HepG2 (cell line): ENCODE measurements around the gene NDOR1. TPM values are rescaled to one million over a fixed set of nuclear protein-coding genes. Genes with fewer than 3 reads are reported as not detected.

Experiments
- ARID2 ChIP-seq: sonication (generic); formaldehyde crosslinking; IDR thresholded peaks from 2 replicates; pipeline ENCODE4 v1.8.1; 2022; ENCODE audit warnings: mild to moderate bottlenecking, missing genetic modification reagents, borderline replicate concordance
- ARNTL ChIP-seq: sonication (generic); formaldehyde crosslinking; IDR thresholded peaks from 2 replicates; pipeline ENCODE4 v1.4.0; 2020; ENCODE audit warnings: mild to moderate bottlenecking, missing genetic modification reagents
- GABPA ChIP-seq, 2 experiments: IDR thresholded peaks; 2 replicates each; pipeline ENCODE4 v1.6.1; 2011 to 2016; ENCODE audit warnings: low read depth in 2 of 2, low read length in 1 of 2, missing biosample characterization in 1 of 2, missing genetic modification characterization in 1 of 2
- HDAC2 ChIP-seq: sonication (generic); formaldehyde crosslinking; IDR thresholded peaks from 2 replicates; pipeline ENCODE4 v1.4.0; 2020; ENCODE audit warnings: missing genetic modification reagents
- MBD4 ChIP-seq: IDR thresholded peaks from 2 replicates; pipeline ENCODE4 v1.6.1; 2012; ENCODE audit warnings: low read length, inconsistent platforms, borderline replicate concordance
- MTA3 ChIP-seq: sonication (generic); formaldehyde crosslinking; IDR thresholded peaks from 2 replicates; pipeline ENCODE4 v1.4.0; 2020; ENCODE audit warnings: missing genetic modification reagents
- MXD3 ChIP-seq: IDR thresholded peaks from 2 replicates; pipeline ENCODE4 v1.6.1; 2016; ENCODE audit warnings: mild to moderate bottlenecking, missing biosample characterization, missing genetic modification reagents
- PATZ1 ChIP-seq: sonication (generic); formaldehyde crosslinking; IDR thresholded peaks from 2 replicates; pipeline ENCODE4 v1.4.0; 2020; ENCODE audit warnings: missing genetic modification reagents
- POGK ChIP-seq: sonication (generic); formaldehyde crosslinking; conservative IDR thresholded peaks from 2 replicates; pipeline ENCODE4 v1.8.0; 2022; ENCODE audit warnings: mild to moderate bottlenecking, moderate library complexity, missing genetic modification reagents
- SNAI1 ChIP-seq: sonication (generic); formaldehyde crosslinking; IDR thresholded peaks from 2 replicates; pipeline ENCODE4 v1.5.0; 2020; ENCODE audit warnings: mild to moderate bottlenecking, missing genetic modification reagents, borderline replicate concordance
- SOX5 ChIP-seq: IDR thresholded peaks from 2 replicates; pipeline ENCODE4 v1.6.1; 2016; ENCODE audit warnings: borderline replicate concordance
- SRSF4 ChIP-seq: fragments of 200-400 bp; formaldehyde crosslinking; IDR thresholded peaks from one replicate; pipeline ENCODE4 v1.6.1; 2018; ENCODE audit warnings: mild to moderate bottlenecking, low read depth, low read length, moderate library complexity; ENCODE audit not compliant: poor library complexity, severe bottlenecking
- UBTF ChIP-seq: sonication (generic); formaldehyde crosslinking; IDR thresholded peaks from 2 replicates; pipeline ENCODE4 v1.4.0; 2020; ENCODE audit warnings: mild to moderate bottlenecking, missing genetic modification reagents
- YEATS4 ChIP-seq: sonication (generic); formaldehyde crosslinking; IDR thresholded peaks from 2 replicates; pipeline ENCODE4 v1.4.0; 2020; ENCODE audit warnings: missing genetic modification reagents, borderline replicate concordance
- ZBTB7A ChIP-seq: sonication (generic); formaldehyde crosslinking; IDR thresholded peaks from 2 replicates; pipeline ENCODE4 v1.8.0; 2022; ENCODE audit warnings: mild to moderate bottlenecking, missing genetic modification reagents
- ZFP91 ChIP-seq: sonication (generic); formaldehyde crosslinking; IDR thresholded peaks from 2 replicates; pipeline ENCODE4 v1.9.0; 2022; ENCODE audit warnings: missing genetic modification reagents, mild to moderate bottlenecking, borderline replicate concordance
- ZNF44 ChIP-seq: sonication (generic); formaldehyde crosslinking; IDR thresholded peaks from 2 replicates; pipeline ENCODE4 v1.5.1; 2020; ENCODE audit warnings: mild to moderate bottlenecking, missing genetic modification reagents
- ZNF547 ChIP-seq: sonication (generic); formaldehyde crosslinking; IDR thresholded peaks from 2 replicates; pipeline ENCODE4 v1.5.1; 2020; ENCODE audit warnings: mild to moderate bottlenecking, missing genetic modification reagents
- ZNF567 ChIP-seq: sonication (generic); formaldehyde crosslinking; IDR thresholded peaks from 2 replicates; pipeline ENCODE4 v1.8.1; 2023; ENCODE audit warnings: mild to moderate bottlenecking, missing genetic modification reagents, borderline replicate concordance
- polyA plus RNA-seq, 8 experiments: library from polyadenylated mRNA; depleted of rRNA in 3 of 8; stranded (reverse) in 7 of 8; unstranded in 1 of 8; fragments of >200 nt; fragmentation: Illumina TruSeq in 4 of 8; extraction: Trizol in 4 of 8; gene quantifications; 2 replicates each; pipeline versions ENCODE4 v1.2.1 to v1.2.3, GENCODE V29; 2011 to 2016; ENCODE audit warnings: low read depth in 4 of 8, missing spikeins in 1 of 8, mixed read lengths in 1 of 8; ENCODE audit not compliant: insufficient read depth in 1 of 8
- total RNA-seq, 5 experiments: library from RNA; depleted of rRNA; stranded (reverse); fragments of >200 nt; fragmentation: Illumina TruSeq; extraction: Trizol; gene quantifications; 2 replicates each; pipeline ENCODE4 v1.2.3, GENCODE V29; 2016; ENCODE audit warnings: low read depth in 1 of 5

Gene NDOR1
- total and polyA plus RNA-seq, 2 of the 13 experiments (the other 11 are each of a cell fraction or from before 2014, with no cell fraction given) = 3.6 to 8.7 TPM

GRCh38 chr9:137217276-137218211 is 12.0 kb downstream of the NDOR1 start (continued):
- peak; percentile 21; the same call in 1 of the 2 replicates for TF ChIP-seq HDAC2 (CRISPR knock-in tag)
- TF ChIP-seq ZFP91 (CRISPR knock-in tag) = peak; percentile 71; the same call in 1 of the 2 replicates
- TF ChIP-seq ARNTL (CRISPR knock-in tag) = peak; percentile 65
- TF ChIP-seq MTA3 (CRISPR knock-in tag) = no peak
- TF ChIP-seq ARID2 = 0 out of 2 replicates have a peak, but pooled peaks have one; percentile 57
- peak; percentile 37; the same call in 1 of the 2 replicates for TF ChIP-seq ZBTB7A
- peak; percentile 34; the same call in 1 of the 2 replicates for TF ChIP-seq SOX5
- TF ChIP-seq ZNF567 (CRISPR knock-in tag) = 0 out of 2 replicates have a peak, but pooled peaks have one; percentile 66
- no peak for TF ChIP-seq MBD4
- no peak for TF ChIP-seq ZNF44 (CRISPR knock-in tag)
- TF ChIP-seq PATZ1 (CRISPR knock-in tag) = peak; percentile 87
- TF ChIP-seq SRSF4 = no peak
- peak; percentile 71 for TF ChIP-seq ZNF547 (CRISPR knock-in tag)
- TF ChIP-seq GABPA (IDR thresholded peaks at IDR 0.05; ENCODE audit: low read depth, low read length) = no peak
- TF ChIP-seq GABPA (CRISPR knock-in tag; IDR thresholded peaks at IDR 0.05; ENCODE audit: low read depth) = peak; percentile 76
- TF ChIP-seq POGK (CRISPR knock-in tag) = 0 out of 2 replicates have a peak, but pooled peaks have one; percentile 24
- TF ChIP-seq MXD3 (CRISPR knock-in tag) = peak; percentile 55; the same call in 1 of the 2 replicates
- 0 out of 2 replicates have a peak, but pooled peaks have one; percentile 64 for TF ChIP-seq SNAI1
- peak; percentile 48; the same call in 1 of the 2 replicates for TF ChIP-seq UBTF (CRISPR knock-in tag)
- peak; percentile 71; the same call in 1 of the 2 replicates for TF ChIP-seq YEATS4 (CRISPR knock-in tag)
